Effector CD8-positive, alpha-beta T cell (primary cell): Measurements from ENCODE around the gene BICD2.

Experiments
- DNase-seq: peaks from one replicate; lab custom pipeline; 2025; lab: John Stamatoyannopoulos, UW

BICD2 gene

DNA sequence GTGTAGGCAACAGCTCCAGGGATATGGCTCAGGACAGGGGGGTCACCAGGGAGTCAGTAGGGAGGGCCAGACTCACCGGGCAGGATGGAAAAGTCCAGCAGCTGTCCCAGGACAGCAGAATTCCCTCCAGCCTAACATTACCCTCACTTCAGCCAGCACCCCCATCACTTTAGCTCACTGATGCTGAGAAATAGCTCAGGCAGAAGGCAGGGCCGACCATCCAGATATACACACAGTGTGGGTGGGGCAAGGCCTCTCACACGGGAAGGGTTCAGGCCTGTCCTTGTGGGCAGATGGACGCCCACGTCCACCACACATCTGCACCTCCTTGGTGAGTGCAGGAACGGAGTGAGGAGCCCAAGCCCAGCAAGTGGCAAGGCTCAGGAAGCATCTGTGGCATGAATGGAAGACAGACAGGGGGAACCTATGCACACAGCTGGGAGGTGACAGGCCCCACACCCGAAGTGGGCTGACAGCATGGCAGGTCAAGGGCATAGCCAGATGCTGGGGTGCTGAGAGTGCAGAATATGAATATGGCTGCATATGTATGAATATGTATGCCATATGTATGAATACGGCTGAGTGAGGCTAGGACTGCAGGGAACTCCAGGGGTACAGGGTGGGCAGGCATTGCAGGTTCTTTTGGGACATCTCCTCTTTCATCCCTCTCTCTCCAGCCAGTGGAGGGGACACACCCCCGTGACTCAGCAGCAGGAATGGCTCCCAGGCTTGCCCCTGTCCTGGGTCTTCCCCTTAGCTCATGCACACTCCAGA lies 17.0 kb downstream of the BICD2 start:
- DNase-seq = no peak

DNA sequence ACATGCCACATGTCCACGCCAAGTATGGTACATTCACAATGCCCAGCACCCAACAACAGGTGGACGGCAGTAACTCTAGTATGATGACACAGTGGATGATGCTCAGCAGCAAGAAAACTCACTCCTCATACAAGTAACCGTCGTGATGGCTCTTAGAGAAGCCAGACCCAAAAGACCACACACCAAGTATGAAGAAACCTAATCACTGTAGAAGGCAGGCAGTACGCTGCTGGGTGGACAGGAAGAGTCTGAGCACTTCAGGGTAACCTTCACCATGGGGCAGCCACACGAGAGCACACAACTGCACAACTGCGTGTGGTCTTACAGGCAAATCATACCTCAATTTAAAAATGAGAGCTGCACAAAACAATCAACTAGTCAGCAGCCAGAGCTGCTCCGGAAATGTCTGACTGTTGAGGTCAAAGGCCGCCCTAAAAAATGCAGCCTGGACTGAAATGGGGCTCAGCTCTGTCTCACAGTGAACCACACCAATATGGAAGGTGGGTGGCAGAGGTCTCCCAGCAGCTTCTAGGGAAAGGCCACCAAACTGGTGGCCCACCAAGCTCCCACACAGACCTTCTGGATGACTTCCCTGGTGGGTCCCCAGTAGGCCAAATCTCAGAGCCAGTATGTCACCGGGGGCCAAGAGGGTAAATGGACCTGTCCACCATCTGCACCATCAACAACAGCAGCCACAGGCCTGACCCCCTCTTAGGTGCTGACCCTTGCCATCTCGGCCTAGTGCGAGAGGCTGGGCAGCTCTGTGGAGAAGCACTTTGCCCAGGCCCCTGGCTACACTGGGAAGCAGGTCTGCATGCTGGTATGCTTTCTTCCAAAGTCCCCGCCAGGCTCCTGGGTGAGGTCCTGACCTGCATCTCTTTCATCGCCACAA lies 17.8 kb downstream of the BICD2 start:
- DNase-seq = no peak

DNA sequence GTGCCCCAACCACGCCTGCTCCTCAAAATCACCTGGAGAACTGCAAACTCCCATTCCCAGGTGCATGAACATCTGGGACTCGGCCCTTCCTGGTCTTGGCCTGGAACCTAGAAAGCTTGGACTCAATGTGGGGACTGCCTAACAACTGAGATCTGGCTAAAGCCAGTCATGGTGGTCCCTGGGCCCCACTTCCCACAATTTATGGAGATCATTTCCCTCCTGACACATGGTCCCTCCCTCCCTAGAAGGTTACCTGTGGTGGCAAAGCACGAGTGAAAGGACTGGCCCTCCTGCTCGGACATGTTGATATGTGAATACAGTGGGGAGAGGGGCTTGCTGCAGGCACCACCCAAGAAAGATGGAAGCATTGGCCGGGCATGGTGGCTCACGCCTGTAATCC lies 18.8 kb downstream of the BICD2 start:
- no peak for DNase-seq

DNA sequence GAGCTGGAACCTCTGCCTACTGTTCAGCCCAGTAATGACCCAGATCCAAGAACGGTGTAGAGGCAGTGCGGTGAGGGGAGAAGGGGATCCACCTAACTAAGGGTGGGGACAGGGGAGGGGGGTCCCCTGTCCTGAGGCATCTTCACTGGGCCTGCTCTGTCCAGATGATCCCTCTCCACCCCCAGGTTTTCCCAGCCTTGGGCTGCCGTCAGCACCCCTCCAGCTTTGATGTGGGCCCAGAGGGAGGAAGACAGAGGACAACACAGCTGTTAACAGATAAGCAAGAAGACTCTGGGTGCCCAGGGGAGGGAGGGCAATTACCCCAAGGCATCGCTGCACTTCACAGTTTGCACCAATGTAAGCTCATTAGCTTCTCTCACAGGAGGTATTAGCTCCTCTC lies 19.3 kb downstream of the BICD2 start:
- DNase-seq = no peak

DNA sequence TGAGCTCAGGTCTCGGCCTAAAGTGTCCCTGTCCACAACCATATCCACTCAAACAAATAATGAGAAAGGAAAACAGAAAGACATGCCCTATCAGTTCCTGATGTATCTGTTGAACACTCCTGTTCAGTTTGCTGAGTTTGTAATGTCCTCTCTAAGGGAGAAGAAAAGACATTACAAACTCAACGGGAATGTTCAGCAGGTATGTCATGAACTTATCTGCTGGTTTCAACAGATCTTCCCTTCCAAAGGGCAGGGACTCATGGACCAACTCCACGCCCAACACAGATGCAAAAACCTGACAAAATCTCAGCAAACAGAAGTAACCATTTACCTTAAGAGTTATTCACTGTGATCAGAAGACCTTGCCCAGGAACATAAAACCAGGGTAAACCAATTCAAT lies 23.7 kb downstream of the BICD2 start:
- no peak for DNase-seq

DNA sequence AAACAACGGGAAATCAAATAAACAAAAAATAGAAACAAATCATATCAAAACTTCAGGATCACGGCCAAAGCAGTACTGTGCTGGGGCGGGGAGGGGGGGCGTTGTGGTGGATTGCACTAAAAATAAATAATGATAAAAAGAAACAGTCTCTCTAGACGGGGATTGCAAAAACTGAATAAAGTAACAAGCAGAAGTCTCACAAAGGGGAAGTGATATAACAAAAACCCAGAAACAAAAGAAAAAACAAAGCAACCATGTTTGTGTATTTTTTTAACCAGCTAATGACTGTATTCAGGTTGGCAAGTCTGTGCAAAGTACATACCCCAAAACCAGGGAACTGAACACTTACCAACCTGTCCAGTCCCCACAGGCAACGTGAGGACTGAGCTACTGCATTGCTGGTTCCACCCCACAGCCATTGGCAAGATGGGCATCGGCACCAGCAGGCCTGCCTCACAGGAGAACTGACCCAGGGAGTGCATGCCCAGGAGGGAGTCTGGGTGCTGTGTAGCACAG lies 24.1 kb downstream of the BICD2 start:
- DNase-seq = no peak

DNA sequence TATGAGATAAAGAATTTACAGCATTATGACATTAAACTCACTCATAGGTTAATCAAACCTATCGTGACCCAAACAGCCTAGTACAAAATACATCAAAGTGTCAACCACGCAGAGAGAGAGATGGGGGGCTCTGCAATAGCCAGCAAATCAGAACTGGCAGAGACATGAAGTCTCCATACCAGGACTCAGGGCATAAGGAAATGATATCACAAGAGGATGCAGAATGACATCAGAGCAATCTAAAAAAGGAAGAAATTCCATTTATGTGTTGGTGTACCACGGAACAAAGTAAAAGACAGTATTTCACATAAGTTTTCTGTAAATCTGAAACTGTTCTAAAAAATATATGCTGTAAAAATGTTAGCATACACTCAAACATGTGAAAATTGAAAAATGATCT lies 24.6 kb downstream of the BICD2 start:
- DNase-seq = no peak

DNA sequence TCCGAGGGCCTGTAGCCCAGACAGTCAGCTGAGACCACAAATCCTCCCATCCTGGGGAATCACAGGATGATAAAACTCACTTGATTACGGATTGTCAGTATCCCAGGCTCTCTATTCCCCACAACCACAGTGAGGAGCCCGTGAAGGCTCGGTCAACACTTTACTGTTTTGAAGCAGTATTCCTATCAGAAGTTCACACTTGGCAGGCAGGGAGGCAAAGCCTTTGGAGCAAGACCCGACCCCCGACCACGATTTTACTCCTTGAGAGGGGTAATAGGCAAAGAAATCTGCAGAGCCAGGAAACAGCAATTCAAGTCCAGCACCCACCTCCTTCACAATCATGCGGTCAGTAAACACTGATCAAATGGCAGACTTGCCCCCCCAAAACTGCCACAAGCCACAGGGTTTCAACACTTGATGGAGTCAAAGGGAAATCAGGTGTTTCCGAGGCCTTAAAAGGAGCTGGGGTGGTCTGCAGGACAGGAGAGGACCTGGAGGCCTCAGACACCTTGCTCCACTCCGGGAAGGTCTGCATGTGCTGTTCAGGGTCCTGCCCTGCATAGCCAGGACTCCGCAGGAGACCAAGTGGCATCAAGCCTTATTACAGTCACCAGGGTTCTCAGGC lies 25.2 kb downstream of the BICD2 start:
- no peak for DNase-seq

DNA sequence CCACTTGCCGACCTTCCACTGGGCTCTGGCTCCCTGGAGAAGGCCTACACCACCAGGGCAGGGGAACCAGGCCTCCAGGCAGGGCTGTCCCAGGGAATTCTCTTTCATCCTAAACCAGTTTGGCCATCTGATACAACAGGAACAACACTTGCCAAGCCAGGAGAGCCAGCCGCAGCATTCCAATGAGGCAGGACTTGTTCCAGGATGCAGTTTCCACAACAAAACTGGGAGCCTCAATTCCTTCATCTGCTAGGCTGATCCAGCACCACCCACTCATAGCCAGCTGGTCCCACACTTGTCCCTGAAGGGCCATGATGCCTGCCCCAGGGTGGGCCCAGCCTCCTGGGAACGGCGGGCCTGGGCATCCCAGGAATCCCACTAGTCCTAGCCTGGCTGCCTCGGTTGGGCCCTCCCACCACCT lies 26.0 kb downstream of the BICD2 start:
- DNase-seq = no peak

DNA sequence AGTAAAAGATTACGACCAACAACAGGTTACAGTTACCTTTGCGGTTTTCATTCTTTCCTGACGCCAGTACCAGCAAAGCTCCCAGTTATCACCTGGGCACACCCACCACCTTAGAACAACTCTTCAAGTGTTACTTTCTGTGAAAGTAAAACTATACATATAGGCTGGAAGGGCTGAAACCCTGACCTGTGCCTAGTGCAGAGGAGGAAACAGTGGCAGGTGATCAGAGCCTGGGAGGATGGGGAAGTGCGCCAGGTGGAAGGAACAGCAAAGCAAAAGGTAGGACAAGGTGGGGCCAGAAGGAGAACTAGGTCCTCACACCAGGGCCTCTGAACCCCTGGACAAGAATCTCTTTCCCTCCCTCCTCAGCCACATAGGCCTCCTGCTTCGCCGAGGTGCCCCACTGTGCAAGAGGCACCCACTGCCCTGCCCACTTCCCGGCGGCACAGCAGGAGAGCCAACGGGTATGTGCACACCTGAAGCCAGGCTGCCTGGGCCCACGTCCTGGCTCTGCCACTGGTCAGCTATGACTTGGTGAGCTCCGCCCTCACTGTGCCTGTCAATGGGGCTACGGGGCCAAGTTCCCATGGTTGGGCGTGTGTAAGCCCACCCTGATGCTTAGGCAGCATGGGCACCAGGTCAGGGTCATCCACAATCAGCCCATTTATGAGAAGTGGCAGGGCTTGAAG lies 26.9 kb downstream of the BICD2 start:
- DNase-seq = no peak

DNA sequence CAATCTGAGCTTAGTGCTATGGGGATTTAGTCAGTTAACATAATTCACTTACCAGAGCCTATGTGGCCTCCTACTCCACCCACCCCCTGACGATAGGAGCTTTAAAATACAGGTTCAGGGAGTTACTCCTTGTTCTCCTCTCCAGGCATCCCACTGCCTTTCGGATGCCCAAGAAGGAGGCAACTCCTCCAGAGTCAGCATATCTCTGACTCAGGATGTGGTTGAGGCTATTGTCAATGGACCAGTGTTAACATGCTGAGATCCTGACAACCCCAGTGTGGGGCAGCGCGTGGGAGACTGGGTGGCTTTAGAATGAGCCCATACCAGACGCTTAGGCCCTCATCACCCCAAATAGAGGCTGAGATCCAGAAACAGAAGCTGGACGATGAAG lies 27.4 kb downstream of the BICD2 start:
- DNase-seq = no peak

DNA sequence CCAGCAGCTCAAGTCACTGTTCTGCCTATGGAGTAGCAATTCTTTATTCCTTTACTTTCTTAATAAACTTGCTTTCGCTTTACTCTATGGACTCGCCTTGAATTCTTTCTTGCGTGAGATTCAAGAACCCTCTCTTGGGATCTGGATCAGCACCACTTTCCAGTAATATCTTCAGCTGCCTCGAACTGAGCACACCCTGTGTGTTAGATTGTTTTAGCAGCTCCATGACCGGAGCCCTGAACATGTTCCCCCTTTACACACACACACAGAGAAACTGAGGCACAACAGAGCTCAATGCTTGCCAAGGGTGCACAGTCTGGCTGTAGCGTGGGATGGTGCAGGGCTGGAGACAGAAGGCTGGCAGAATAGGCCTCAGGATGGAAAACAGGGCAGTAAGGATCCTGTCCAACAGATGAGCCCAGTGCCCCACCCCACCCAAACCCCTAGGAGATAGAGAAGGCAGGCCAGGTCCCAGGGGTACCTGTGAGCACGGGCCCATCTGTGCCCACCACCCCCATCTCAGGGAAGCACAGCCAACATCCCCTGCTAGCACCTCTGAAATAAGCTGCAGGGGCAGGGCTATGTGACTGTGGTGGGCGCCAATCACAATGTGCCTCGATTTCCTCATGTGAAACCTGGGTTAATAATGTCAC lies 27.9 kb downstream of the BICD2 start:
- DNase-seq = no peak

DNA sequence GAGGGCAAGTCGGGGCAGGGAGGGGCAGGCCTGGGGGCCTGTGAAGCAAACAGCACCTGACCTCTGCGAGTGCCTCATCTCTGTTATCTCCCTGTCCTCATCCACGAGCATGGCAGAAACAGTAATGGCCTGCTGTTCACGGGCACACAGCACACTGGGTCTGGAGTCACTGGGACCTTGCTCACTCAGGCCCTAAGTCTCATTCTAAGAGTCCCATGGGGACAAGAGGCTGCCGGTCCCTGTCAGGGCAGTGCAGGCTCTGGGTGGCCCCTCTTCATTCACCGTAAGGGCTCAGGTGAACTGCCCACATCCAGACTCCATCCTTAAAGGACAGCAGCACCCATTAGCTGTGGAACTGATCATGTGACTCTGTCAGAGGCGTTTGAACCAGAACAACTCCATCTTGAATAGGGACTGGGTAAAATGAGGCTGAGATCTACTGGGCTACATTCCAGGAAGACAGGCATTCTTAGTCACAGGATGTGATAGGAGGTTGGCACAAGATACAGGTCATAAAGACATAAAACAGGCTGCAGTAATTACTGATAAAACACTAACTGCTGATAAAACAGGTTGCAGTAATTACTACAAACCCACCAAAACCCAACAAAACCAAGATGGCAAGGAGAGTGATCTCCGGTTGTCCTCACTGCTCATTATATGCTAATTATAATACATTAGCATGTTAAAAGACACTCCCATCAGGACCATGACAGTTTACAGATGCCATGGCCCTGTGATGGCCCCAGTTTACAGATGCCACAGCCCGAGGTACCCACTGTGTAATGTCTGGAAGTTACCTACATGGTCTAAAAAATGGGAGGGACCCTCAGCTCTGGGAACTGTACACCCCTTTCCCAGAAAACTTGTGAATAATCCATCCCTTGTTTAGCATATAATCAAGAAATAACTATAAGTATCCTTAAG lies 28.7 kb downstream of the BICD2 start:
- no peak for DNase-seq

DNA sequence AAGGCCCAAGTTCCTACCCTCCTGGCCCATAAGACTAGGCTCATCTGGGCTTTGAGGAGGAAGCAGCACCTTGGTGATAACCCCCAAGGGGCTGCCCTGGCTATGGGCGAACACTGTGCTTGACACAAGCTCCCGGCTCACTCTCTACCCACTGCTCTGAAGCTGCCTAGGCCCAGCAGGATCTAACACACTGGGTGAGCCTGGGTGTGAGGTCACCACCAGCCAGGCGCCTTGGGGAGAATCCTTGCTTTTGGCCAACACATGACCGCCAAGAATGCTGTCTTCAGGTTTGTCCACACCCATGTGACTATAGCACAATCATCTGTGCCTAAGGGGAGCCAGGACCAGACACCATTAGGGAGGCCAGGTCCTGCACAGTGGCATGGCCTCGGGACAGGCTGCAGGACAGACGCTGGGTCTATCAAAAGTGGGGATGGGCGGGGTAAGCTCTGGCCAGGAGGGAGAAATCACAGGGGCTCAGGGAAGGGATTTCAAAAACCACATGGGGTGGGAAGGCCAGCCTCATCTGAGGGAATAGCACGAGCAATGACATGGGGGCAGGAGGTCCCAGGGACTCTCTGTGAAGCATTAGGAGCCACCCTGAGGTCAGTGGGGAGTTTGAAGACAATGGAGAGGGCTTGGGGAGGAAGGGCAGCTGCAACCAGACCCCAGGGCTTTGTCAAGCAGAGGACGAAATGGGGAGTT lies 29.6 kb downstream of the BICD2 start:
- no peak for DNase-seq

DNA sequence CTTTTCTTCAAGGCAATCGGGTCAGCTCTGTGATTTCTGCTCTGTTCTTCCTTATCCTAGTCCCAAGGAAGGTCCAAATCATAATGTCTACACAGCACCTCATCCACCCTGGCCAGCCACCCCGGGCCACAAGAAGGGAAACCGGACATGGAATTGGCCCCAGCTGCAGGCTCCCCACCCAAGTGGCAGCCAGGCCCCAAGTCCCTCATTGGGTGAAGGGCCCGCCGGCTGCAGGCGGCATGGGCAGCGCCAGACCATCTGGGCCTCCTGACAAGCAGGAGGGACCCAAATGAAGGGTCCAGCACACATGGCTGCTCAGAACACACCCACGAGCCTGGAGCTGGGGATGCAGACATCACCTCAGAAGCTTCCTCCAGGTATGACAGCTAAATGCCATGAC lies 33.7 kb downstream of the BICD2 start:
- no peak for DNase-seq

DNA sequence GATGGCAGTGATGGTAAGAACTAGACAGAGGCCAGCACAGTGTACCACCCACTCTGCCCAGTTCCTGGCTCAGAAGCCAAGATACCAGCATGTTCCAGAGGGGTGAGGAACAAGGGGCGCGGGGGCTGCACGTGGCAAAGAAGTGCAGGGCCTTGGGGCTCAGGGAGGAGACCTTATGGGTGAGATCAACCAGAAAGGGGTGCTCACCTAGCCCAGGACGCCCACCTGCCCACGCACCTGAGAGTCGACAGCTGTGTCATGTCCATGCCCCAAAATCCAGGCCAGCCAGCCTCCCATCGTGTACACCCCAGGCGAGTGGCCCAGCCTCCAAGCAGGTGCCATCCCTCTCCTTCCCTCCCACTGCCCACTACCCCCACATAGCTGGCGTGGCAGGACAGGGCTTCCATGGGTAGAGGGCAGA lies 34.9 kb downstream of the BICD2 start:
- no peak for DNase-seq

DNA sequence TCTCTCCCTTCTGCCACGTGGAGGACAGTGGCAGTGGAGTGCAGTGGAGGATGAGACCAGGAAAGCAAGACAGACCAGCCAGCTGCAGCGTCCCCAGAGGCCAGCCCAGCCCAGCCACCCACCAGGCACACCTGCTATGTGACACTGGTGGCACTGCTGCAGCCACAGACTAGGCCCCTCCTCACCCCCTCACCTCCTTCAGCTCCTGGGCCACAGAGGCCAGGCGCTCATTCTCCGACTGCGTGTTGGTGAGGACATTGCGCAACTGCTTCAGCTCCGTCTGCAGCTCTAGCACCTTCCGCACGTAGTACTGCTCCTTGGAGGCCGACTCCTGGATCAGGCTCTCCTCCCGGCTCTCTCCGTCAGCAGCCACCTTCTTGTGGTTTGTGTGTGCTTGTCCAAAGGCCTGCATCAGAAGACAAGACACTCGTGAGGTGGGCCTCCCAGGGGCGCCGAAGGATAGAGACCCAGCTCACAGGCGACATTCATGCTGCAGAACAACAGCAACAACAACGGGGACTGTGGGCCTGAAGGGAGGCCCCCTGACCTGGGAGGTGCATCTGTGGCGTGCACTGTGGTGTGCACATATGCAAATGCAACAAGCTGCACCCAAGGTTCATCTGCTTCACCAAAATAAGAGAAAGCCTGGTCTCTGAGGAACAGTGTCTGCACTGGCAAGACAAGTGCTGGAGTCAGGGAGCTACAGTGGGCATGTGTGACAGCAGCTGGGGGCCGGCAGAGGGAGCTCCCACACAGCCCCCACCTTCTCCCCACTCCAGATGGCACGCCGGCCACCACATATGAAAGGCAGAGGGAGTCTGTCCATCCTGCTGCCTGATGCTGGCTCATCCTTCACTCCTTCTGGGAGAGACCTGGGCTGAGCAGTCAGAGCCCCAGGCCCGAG lies 35.5 kb downstream of the BICD2 start:
- DNase-seq = no peak
